Stimulated activated CD8-positive, alpha-beta memory T cell treated with anti-CD3 and anti-CD28 coated beads, Interleukin-2, amount 100 ng/mL, for 48 hours (primary cell): ENCODE data around the gene DCANP1.

Source experiments
- DNase-seq, 2 donors: peaks; one replicate each; pipeline ENCODE4 v3.0.0-alpha.2; 2020; ENCODE audit warnings: low read depth in 2 of 2

The DCANP1 gene

DNA sequence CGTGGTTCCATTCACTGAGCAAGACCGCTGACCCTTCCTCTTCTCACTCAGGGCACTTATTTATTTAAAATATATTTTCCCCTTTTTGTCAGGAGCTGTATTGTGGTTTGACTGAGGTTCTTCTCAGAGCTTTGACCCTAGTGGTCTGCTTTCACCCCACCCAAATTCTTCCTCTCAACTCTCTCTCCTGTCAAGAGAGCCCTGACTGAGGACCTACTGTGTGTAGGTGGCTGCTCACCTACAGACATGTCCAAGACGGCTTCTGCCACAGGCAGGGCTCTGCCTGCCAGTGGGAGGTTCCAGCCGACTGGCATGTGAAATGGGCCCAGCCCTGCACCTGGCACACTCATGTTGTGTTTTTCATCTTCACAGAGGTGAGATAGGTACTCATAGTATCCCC is 5.2 kb downstream of the DCANP1 start:
- no peak for DNase-seq

GRCh38 chr5:135441350-135441831 is 5.8 kb downstream of the DCANP1 start:
- DNase-seq: no peak

DNA sequence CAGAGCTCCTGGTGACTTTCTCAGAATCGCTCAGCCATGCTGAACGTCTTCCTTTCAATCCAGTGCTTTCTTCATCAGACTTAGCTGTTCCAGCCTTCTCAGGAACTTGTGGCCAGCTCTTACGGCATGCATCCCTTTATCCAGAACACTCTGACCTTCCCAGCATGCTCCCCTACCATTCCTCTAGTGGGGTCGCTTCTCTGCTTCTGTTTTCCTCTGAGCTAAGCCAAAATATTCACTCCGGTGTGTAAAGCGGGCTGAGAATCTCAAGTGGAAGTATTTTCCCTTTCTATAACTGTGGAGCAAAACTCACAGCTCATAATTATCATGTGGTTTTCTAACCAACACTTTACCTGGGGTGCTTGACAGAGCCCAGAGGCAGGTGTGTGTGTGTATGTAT is 6.2 kb downstream of the DCANP1 start:
- DNase-seq: no peak

DNA sequence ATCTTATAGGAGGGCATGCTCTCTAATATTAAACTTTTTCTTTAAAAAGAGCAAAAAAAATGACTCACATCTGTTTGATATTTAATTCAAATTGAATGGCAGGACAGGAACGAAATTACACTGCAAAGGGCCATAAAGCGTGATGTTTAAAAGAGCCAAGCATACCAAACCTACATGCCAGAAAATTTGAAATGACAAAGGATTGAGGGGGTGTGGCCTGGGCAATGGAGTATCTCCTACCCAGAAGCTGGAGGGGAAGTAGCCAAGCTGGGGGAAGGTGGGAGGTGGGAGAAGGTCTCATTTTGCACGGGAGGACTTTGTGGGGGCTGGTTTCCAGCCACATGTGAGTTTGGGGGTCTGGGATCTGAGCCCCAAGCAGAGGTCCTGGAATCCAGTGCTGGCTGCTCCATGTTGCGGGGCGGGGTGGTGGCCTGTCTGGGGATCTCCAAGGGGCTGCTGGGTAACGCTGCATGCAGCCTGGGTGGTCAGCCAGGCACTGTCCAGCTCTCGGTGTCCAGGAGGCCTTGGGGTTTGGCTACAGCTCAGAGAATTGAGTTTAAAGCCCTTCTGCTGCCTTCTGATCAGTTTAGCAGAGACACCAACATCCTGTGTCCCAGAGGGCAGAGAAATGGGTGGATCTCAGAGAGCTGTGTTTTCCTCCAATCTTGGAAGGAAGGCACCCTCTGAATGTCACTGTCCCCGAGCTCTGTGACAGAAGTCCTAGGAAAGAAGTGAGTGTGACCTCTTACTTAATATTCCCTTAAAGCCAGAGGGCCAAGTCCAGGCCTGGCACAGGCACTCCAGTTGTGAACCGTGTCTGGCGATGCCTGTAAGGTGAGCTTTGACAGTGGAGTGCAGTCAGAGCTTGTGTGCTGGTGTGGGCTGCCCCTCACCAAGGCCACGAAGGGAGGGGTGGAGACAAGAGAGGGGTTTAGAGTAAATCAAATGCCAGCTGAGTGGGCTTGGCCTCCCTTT is 7.6 kb downstream of the DCANP1 start:
- no peak for DNase-seq

- no peak for DNase-seq
Observed at GRCh38 chr5:135438636-135439221, 8.4 kb downstream of the DCANP1 start.

DNA sequence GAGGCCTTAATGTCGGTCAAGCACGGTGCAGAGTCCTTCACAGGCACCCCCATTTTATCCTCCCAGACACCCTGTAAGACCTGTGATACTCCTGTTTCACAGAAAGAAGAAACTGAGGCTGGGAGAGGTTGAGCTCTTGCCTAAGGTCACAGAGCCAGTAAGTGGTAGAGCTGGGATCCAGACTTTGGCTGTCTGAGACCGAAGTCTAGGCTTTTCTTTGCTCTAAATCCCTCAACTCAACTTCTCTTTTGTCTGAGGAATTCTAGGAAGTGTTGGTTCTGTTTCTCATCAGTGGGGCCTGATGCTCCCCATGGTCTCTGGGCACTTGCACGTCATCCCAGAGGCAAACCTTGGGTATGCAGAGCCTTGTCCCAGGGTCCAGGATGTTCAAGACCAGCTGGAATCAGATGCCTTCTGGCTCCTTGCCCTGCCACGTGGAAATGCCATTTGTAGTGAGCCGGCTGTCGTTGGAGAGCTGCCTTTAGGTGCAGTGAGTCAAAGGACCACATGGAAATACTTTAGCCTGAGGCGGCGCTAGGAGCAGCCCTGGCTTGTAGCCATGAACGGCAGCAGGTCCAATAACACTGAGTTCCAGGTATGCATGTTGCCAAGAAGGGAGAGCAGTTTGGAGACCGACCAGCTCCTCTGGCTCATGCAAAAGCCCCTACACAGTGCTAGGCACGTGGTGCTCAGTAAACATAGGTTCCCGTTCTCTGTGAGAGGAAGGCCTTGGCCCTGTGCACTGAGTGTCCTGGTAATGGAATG is 9.2 kb downstream of the DCANP1 start:
- DNase-seq: no peak

DNA sequence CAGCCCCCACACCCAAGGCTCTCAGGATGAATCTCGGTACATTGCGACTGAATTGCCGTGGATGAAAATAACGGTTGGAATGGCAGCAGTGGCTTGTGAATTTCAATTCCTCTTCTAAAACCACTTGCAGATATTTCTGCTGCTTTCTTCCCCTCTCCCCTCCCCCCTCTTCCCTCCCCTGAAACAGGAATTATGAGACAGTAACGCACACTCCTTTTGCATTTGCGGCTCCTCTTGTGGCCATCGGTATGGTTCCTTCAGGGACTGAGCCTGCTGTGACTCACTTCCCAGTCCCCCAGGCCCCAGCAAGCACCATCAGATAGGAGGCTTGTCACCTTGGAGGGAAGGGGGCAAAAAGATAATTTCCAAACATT is 9.7 kb downstream of the DCANP1 start:
- DNase-seq: no peak

GRCh38 chr5:135436951-135437418 is 10.2 kb downstream of the DCANP1 start:
- no peak for DNase-seq

- DNase-seq: no peak
Observed at GRCh38 chr5:135435467-135436330, 11.4 kb downstream of the DCANP1 start.

GRCh38 chr5:135434591-135435466 is 12.3 kb downstream of the DCANP1 start:
- no peak for DNase-seq

DNA sequence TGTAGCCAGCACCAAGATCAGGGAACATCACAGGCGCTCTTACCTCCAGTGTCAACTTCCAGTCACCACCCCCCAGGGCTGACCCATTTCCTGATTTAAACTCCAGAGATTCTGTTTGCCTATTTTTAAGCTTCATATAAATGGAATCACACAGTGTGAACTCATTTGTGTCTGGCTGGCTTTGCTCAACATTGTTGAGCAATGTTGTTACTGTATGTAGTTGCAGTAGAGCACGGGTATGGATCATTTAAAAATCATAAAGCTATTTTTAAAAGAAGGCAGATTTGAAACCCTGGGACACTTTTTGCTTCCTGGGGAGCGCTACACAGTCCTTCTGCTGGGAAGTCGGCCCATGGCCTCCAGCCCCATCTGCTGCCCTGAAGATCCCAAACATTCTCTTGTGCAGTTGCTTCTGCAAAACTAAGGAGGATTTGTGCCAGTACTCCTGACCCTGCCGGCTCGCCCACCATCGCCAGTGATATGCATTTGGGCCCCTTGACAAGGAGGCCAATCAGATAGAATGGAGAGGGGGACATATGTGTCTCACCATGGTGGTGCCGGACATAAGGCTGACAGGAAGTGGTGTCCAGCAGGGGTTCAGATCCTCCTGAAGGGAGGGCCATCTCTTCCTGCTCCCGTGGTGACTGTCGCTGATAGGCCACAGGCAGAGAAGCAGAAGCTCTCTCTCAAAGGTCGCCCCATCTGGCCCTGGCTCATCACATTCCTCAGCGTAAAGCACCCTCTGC is 13.3 kb downstream of the DCANP1 start:
- DNase-seq: no peak

DNA sequence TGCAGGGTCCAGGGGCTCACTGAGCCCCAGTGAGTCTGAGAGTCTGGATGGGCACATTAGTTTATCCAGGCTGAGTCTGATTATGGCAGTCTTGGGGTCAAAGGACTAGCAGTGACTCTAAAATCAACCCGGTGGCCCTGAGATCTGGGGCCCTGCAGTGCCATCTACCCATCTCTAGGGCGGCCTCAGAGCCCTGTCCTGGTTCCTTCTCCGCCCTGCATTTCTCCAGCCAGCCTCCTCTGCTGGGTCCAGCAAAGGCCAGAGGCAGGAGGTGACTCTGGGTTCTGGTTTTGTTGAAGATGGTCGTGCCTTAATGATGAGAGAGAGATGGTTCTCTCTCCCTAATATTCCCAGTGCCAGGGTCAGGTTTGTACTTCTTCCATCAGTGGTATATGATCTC is 15.0 kb downstream of the DCANP1 start:
- DNase-seq: no peak

- no peak for DNase-seq
Observed at GRCh38 chr5:135430135-135430437, 17.1 kb downstream of the DCANP1 start.

GRCh38 chr5:135429301-135430134 is 17.6 kb downstream of the DCANP1 start:
- DNase-seq: no peak

DNA sequence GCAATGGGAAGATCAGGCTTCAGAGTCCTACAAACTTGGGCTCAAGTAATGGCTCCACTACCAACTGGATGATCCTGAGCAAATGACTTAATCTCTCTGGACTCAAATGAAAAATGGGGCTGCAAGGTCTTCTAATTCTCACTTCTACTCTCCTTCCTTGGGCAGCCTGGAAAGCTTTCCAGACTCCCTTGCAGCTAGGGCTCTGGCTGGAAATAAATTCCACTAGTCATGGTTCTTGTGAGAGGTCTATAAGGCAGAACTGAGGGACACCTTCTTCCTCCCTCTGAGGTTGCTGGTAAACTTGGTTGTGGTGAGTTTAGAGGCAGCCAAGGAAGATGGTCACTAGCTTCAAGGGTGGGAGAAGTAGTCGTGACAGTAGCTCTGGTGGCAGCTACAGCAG is 18.6 kb downstream of the DCANP1 start:
- no peak for DNase-seq

DNA sequence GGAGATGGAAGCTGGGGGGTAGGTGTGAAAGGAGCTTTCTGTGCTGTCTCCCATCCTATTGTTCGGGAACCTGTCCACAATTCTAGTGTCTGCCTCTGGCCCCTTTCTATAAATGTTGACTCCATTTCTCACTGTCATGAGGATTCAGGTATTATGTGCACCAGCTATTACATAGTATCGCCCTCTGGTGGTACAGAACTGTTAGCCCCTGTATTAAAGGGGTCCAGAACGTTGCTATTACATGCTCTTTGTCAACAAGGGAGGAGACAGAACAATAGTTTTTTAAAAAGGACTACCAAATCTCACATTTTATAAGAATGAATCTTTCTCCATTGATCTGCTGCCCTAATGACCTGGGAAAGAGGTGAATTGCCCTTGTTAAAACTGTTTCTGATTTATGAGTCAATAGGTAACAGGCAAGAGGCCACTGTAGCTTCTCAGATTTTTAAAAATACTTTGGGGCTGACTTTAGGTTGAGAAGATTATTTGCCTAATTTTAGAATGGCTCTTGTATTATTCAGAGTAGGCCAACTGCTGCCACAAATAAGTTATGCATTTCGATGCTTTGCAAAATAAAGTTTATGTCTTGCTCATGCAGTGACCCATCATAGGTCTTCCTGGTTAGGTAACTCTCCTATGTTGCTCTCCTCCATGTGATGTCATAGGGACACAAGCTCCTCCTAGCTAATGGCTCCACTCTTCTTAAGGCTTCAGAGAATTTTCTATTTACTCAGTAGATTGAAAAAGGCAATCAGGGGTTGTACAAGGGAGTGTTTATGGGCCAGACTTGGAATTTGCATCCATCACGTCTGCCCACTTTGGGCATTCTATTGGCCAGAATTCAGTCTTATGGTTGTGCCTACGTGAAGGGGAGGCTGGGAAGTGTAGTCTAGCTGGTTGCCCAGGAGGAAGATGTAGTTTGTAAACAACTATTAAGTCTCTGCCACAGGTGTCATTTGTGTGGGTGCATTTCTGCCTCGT is 20.8 kb downstream of the DCANP1 start:
- no peak for DNase-seq

DNA sequence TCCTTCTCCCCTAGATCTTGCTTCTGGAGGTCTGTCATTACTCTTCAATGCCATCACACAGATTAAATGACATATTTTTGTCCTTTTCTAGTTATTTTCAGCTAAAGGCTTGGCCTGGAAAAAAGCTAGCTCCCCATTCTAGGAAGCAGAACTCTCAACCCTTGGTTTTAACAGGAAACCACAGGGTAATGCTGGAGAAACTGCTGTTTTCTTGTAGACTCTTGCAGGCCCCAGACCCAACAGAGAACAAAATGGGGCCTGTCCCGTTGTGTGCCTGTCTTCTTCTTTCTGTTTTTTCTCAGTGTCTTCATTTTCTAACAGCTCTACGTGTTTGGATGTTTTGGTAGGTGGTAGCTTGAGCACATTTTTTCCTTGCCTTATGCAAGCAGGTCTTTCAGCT is 21.5 kb downstream of the DCANP1 start:
- DNase-seq: no peak

DNA sequence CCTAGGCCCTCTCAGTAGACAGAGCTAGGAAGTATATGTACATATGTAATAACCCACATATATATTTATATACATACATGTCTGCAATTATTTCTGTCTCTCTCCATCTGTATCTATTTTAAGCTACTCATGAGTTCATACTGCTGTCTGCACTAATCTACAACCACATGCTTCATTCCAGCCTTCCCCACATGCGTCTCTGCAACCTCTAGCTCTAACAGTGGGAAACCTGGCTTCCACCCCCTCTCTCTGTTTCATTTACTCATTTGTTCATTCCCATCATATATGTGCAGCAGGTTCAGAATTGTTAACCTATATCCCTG is 23.3 kb downstream of the DCANP1 start:
- no peak for DNase-seq
